Measurements from ENCODE around the gene MBD1. TPM values are rescaled to one million over a fixed set of nuclear protein-coding genes. Genes with fewer than 3 reads are reported as not detected.

MBD1 gene
- total RNA-seq, 1 experiment from 2014 or later, result 53.4 TPM

- TF ChIP-seq STAT6 (CRISPR knock-in tag; conservative IDR thresholded peaks at IDR 0.05; ENCODE audit: low read depth) (no peak), ZNF396 (CRISPR knock-in tag; IDR thresholded peaks at IDR 0.05; ENCODE audit: borderline replicate concordance) (no peak)
- TF ChIP-seq, protein P1, sequence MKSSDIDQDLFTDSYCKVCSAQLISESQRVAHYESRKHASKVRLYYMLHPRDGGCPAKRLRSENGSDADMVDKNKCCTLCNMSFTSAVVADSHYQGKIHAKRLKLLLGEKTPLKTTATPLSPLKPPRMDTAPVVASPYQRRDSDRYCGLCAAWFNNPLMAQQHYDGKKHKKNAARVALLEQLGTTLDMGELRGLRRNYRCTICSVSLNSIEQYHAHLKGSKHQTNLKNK (CRISPR knock-in tag; IDR thresholded peaks at IDR 0.05), result no peak
- TF ChIP-seq, protein P2, sequence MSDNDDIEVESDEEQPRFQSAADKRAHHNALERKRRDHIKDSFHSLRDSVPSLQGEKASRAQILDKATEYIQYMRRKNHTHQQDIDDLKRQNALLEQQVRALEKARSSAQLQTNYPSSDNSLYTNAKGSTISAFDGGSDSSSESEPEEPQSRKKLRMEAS (CRISPR knock-in tag; IDR thresholded peaks at IDR 0.05), result no peak
Observed at GRCh38 chr18:50240080-50240563, 41.2 kb downstream of the MBD1 start (continued).

DNA sequence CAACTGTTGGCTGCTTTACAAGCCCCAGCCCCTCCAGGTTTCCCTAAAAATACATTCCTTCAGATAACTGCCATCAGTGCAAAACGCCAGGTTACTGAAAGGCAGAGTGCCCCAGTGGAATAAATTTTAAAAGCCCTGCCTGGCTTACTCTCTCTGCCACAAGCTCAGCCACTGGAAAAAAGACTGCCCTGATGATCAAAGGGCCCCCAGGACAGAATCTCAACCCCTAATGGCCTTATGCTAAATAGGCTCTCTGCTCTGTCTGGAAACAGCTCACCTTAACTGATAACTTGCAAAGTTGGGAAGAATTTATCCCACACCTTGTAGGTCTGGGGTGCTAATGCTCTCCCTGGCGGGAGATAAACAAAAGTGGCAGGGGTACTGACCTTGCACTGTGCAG lies 48.9 kb downstream of the MBD1 start:
- Mint-ChIP-seq H3K27me3 (ENCODE audit: low read depth) (peaks cover 19% of the 10 kb centered on the region), H3K36me3 (peaks cover 11% of the 10 kb centered on the region; the same call in 1 of the 2 replicates), H3K4me1 (peaks cover 11% of the 10 kb centered on the region), H3K4me3 (no peak overlapping the region), H3K27ac (no peak overlapping the region; the same call in 1 of the 2 replicates), H3K9me3 (peaks cover 34% of the 10 kb centered on the region)
- POLR2A ChIA-PET, result no interaction called here
- CTCF ChIA-PET, result interaction anchor here (0.9 to 2.3 kb wide), 4 partner anchors 14 to 36 kb away, joined by 3 to 7 read pairs (median 4); no protein-coding TSS in a partner anchor
- peak; percentile 47 for ATAC-seq
- no peak for DNase-seq (ENCODE audit: low spot score)
- TF ChIP-seq ETV6 (CRISPR knock-in tag; IDR thresholded peaks at IDR 0.05) (no peak), OVOL2 (CRISPR knock-in tag; IDR thresholded peaks at IDR 0.05; ENCODE audit: borderline replicate concordance) (no peak), FOXK1 (CRISPR knock-in tag; IDR thresholded peaks at IDR 0.05) (no peak), AFF4 (CRISPR knock-in tag; IDR thresholded peaks at IDR 0.05; ENCODE audit: borderline replicate concordance) (no peak), ATF6 (CRISPR knock-in tag; IDR thresholded peaks at IDR 0.05) (no peak), ARID4B (CRISPR knock-in tag; IDR thresholded peaks at IDR 0.05; ENCODE audit: borderline replicate concordance) (no peak), ZNF281 (CRISPR knock-in tag; IDR thresholded peaks at IDR 0.05) (no peak), FOXJ3 (CRISPR knock-in tag; IDR thresholded peaks at IDR 0.05; ENCODE audit: borderline replicate concordance) (no peak)
- TF ChIP-seq, protein P3, sequence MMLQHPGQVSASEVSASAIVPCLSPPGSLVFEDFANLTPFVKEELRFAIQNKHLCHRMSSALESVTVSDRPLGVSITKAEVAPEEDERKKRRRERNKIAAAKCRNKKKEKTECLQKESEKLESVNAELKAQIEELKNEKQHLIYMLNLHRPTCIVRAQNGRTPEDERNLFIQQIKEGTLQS (CRISPR knock-in tag; conservative IDR thresholded peaks at IDR 0.05), result no peak
- TF ChIP-seq, protein P4, sequence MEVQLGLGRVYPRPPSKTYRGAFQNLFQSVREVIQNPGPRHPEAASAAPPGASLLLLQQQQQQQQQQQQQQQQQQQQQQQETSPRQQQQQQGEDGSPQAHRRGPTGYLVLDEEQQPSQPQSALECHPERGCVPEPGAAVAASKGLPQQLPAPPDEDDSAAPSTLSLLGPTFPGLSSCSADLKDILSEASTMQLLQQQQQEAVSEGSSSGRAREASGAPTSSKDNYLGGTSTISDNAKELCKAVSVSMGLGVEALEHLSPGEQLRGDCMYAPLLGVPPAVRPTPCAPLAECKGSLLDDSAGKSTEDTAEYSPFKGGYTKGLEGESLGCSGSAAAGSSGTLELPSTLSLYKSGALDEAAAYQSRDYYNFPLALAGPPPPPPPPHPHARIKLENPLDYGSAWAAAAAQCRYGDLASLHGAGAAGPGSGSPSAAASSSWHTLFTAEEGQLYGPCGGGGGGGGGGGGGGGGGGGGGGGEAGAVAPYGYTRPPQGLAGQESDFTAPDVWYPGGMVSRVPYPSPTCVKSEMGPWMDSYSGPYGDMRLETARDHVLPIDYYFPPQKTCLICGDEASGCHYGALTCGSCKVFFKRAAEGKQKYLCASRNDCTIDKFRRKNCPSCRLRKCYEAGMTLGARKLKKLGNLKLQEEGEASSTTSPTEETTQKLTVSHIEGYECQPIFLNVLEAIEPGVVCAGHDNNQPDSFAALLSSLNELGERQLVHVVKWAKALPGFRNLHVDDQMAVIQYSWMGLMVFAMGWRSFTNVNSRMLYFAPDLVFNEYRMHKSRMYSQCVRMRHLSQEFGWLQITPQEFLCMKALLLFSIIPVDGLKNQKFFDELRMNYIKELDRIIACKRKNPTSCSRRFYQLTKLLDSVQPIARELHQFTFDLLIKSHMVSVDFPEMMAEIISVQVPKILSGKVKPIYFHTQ (CRISPR knock-in tag; IDR thresholded peaks at IDR 0.05), result no peak

Measured in WTC11 (cell line).